H9 (cell line): Measurements from ENCODE around the gene SRGAP1. TPM values are rescaled to one million over a fixed set of nuclear protein-coding genes. Genes with fewer than 3 reads are reported as not detected.

ENCODE experiments used
- DNase-seq: peaks from one replicate; pipeline ENCODE4 v3.0.0-alpha.2; 2017
- H2AFZ ChIP-seq: one replicate; pipeline ENCODE4 v1.6.1; 2013; ENCODE audit warnings: mild to moderate bottlenecking, low read length, control low read depth, moderate library complexity
- H2AK5ac ChIP-seq: 2 replicates; pipeline ENCODE4 v1.6.1; 2013; ENCODE audit warnings: low read length, control low read depth, mixed read lengths; ENCODE audit not compliant: insufficient read length
- H2BK120ac ChIP-seq: one replicate; pipeline ENCODE4 v1.6.1; 2013; ENCODE audit warnings: low read depth, mild to moderate bottlenecking, low read length, control low read depth, inconsistent platforms; ENCODE audit not compliant: poor library complexity, severe bottlenecking
- H2BK12ac ChIP-seq: 2 replicates; pipeline ENCODE4 v1.6.1; 2013; ENCODE audit warnings: low read length, control low read depth, mixed read lengths, low read depth; ENCODE audit not compliant: insufficient read length
- H2BK15ac ChIP-seq: 2 replicates; pipeline ENCODE4 v1.6.1; 2013; ENCODE audit warnings: low read depth, low read length, control low read depth
- H2BK20ac ChIP-seq: one replicate; pipeline ENCODE4 v1.6.1; 2013; ENCODE audit warnings: low read depth, mild to moderate bottlenecking, low read length, control low read depth, inconsistent platforms; ENCODE audit not compliant: poor library complexity, severe bottlenecking
- H2BK5ac ChIP-seq: 2 replicates; pipeline ENCODE4 v1.6.1; 2013; ENCODE audit warnings: low read length, control low read depth, mixed read lengths; ENCODE audit not compliant: insufficient read length
- H3K14ac ChIP-seq: 2 replicates; pipeline ENCODE4 v1.6.1; 2013; ENCODE audit warnings: low read length, control low read depth; ENCODE audit not compliant: insufficient read depth
- H3K18ac ChIP-seq: 2 replicates; pipeline ENCODE4 v1.6.1; 2013; ENCODE audit warnings: low read depth, mild to moderate bottlenecking, mixed read lengths, low read length, control low read depth; ENCODE audit not compliant: insufficient read length
- H3K23ac ChIP-seq: 2 replicates; pipeline ENCODE4 v1.6.1; 2013; ENCODE audit warnings: low read length, control low read depth, mixed read lengths, low read depth; ENCODE audit not compliant: insufficient read length
- H3K23me2 ChIP-seq: 2 replicates; pipeline ENCODE4 v1.6.1; 2013; ENCODE audit warnings: low read depth, mild to moderate bottlenecking, mixed read lengths, low read length, control low read depth; ENCODE audit not compliant: insufficient read length, poor library complexity, severe bottlenecking
- H3K27ac ChIP-seq: 2 replicates; pipeline ENCODE4 v1.5.1; 2013; ENCODE audit warnings: low read length, control low read depth, mixed read lengths, low read depth; ENCODE audit not compliant: insufficient read length
- H3K27me3 ChIP-seq: 2 replicates; pipeline ENCODE4 v1.6.1; 2013; ENCODE audit warnings: low read length, control low read depth, inconsistent platforms; ENCODE audit not compliant: insufficient read depth
- H3K4ac ChIP-seq: 2 replicates; pipeline ENCODE4 v1.6.1; 2013; ENCODE audit warnings: low read depth, mild to moderate bottlenecking, control low read depth, inconsistent platforms, low read length, moderate library complexity
- H3K4me1 ChIP-seq: 2 replicates; pipeline ENCODE4 v1.6.1; 2013; ENCODE audit warnings: low read length, control low read depth, inconsistent platforms; ENCODE audit not compliant: insufficient read depth
- H3K4me2 ChIP-seq: 2 replicates; pipeline ENCODE4 v1.6.1; 2013; ENCODE audit warnings: low read length, control low read depth, mixed read lengths; ENCODE audit not compliant: insufficient read length, insufficient read depth
- H3K56ac ChIP-seq: 2 replicates; pipeline ENCODE4 v1.6.1; 2013; ENCODE audit warnings: low read depth, mild to moderate bottlenecking, mixed read lengths, low read length, control low read depth; ENCODE audit not compliant: insufficient read length
- H3K79me1 ChIP-seq: 2 replicates; pipeline ENCODE4 v1.6.1; 2013; ENCODE audit warnings: low read depth, mild to moderate bottlenecking, moderate library complexity, low read length, control low read depth, inconsistent platforms; ENCODE audit not compliant: insufficient read depth, poor library complexity, severe bottlenecking
- H3K79me2 ChIP-seq: 2 replicates; pipeline ENCODE4 v1.6.1; 2013; ENCODE audit warnings: low read length, control low read depth, inconsistent platforms; ENCODE audit not compliant: insufficient read depth
- H3K9ac ChIP-seq: 2 replicates; pipeline ENCODE4 v1.6.1; 2013; ENCODE audit warnings: low read length, control low read depth, mixed read lengths; ENCODE audit not compliant: insufficient read length; ENCODE audit errors: extremely low read depth
- H3K9me3 ChIP-seq: one replicate; pipeline ENCODE4 v1.6.1; 2013; ENCODE audit warnings: low read depth, low read length, inconsistent platforms; ENCODE audit not compliant: control insufficient read depth
- H3T11ph ChIP-seq: one replicate; pipeline ENCODE4 v1.6.1; 2013; ENCODE audit warnings: mild to moderate bottlenecking, low read length, control low read depth, inconsistent platforms
- H4K20me1 ChIP-seq: one replicate; pipeline ENCODE4 v1.6.1; 2013; ENCODE audit not compliant: control insufficient read depth, insufficient read length, insufficient read depth
- H4K5ac ChIP-seq: 2 replicates; pipeline ENCODE4 v1.6.1; 2013; ENCODE audit warnings: low read depth, mild to moderate bottlenecking, mixed read lengths, low read length, control low read depth; ENCODE audit not compliant: insufficient read length
- H4K8ac ChIP-seq: replicated peaks from 2 replicates; pipeline ENCODE4 v1.6.1; 2013; ENCODE audit warnings: low read length, control low read depth, mixed read lengths, low read depth; ENCODE audit not compliant: insufficient read length
- H4K91ac ChIP-seq: 2 replicates; pipeline ENCODE4 v1.6.1; 2013; ENCODE audit warnings: low read depth, mild to moderate bottlenecking, moderate library complexity, mixed read lengths, low read length, control low read depth; ENCODE audit not compliant: insufficient read length
- H3K27ac Mint-ChIP-seq, 3 experiments: 2 replicates in 2 of 3; 3 replicates in 1 of 3; pipeline ENCODE4 v1.8.0; 2020 to 2021; ENCODE audit warnings: mixed read lengths in 3 of 3, mild to moderate bottlenecking in 1 of 3, moderate library complexity in 1 of 3
- H3K27me3 Mint-ChIP-seq: 2 replicates; pipeline ENCODE4 v1.8.0; 2021; ENCODE audit warnings: low read depth, mild to moderate bottlenecking, moderate library complexity, mixed read lengths
- H3K36me3 Mint-ChIP-seq, 3 experiments: 2 replicates in 2 of 3; 3 replicates in 1 of 3; pipeline ENCODE4 v1.8.0; 2020 to 2021; ENCODE audit warnings: low read depth in 3 of 3, mixed read lengths in 3 of 3; ENCODE audit not compliant: insufficient read depth in 1 of 3
- H3K4me1 Mint-ChIP-seq, 2 experiments: 2 replicates each; pipeline ENCODE4 v1.8.0; 2020; ENCODE audit warnings: mixed read lengths in 2 of 2
- H3K4me3 Mint-ChIP-seq, 2 experiments: 2 replicates in 1 of 2; 3 replicates in 1 of 2; pipeline ENCODE4 v1.8.0; 2020 to 2021; ENCODE audit warnings: mild to moderate bottlenecking in 2 of 2, mixed read lengths in 2 of 2, moderate library complexity in 1 of 2
- H3K9me3 Mint-ChIP-seq, 2 experiments: 2 replicates in 1 of 2; 3 replicates in 1 of 2; pipeline ENCODE4 v1.8.0; 2020; ENCODE audit warnings: mild to moderate bottlenecking in 2 of 2, mixed read lengths in 2 of 2, moderate library complexity in 1 of 2
- WGBS: extraction: QIAGEN DNeasy Blood & Tissue Kit; methylation state at CpG from one replicate; pipeline ENCODE4 v1.1.7; 2013; ENCODE audit warnings: missing lambda C conversion rate, low lambda C conversion rate, mixed read lengths; ENCODE audit not compliant: insufficient read length; ENCODE audit errors: extremely low coverage; 5-methylcytosine and 5-hydroxymethylcytosine counted together
- total RNA-seq: library from RNA; stranded (reverse); gene quantifications from 2 replicates; pipeline ENCODE4 v1.2.1, GENCODE V29; 2021
- TF ChIP-seq, protein P1 (sequence below): fragments of 200-600 bp; sonication (generic); conservative IDR thresholded peaks from 3 replicates; pipeline ENCODE4 v1.8.0; 2021; ENCODE audit warnings: antibody characterized with exemption, mild to moderate bottlenecking

The SRGAP1 gene
- total RNA-seq, 1 experiment from 2014 or later = 4.8 TPM

- no CpG with 5 or more reads among the region's 2 CpGs for WGBS
- H3K4me2 ChIP-seq = no peak overlapping the region
- no peaks in the 10 kb centered on the region for H3K79me1 ChIP-seq
- DNase-seq = peak; percentile 65
- H3K4ac ChIP-seq = no peak overlapping the region
- TF ChIP-seq, protein P1, sequence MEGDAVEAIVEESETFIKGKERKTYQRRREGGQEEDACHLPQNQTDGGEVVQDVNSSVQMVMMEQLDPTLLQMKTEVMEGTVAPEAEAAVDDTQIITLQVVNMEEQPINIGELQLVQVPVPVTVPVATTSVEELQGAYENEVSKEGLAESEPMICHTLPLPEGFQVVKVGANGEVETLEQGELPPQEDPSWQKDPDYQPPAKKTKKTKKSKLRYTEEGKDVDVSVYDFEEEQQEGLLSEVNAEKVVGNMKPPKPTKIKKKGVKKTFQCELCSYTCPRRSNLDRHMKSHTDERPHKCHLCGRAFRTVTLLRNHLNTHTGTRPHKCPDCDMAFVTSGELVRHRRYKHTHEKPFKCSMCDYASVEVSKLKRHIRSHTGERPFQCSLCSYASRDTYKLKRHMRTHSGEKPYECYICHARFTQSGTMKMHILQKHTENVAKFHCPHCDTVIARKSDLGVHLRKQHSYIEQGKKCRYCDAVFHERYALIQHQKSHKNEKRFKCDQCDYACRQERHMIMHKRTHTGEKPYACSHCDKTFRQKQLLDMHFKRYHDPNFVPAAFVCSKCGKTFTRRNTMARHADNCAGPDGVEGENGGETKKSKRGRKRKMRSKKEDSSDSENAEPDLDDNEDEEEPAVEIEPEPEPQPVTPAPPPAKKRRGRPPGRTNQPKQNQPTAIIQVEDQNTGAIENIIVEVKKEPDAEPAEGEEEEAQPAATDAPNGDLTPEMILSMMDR = no peak
- H2BK15ac ChIP-seq = no peak overlapping the region
- no peak overlapping the region for H2BK5ac ChIP-seq
- no peak overlapping the region for H2AK5ac ChIP-seq
- no peak overlapping the region for H2AFZ ChIP-seq
- Mint-ChIP-seq H3K27me3 (no peaks in the 10 kb centered on the region), H3K4me1 (peaks cover 6 to 13% of the 10 kb centered on the region in 2 experiments), H3K9me3 (no peaks in the 10 kb centered on the region), H3K36me3 (peaks cover 0 to 2% (median 0%) of the 10 kb centered on the region in 3 experiments; a peak in 1 of 7 replicates), H3K27ac (no peak overlapping the region), H3K4me3 (no peak overlapping the region)
- H3K4me1 ChIP-seq = no peaks in the 10 kb centered on the region
- H3K79me2 ChIP-seq = no peaks in the 10 kb centered on the region
- no peak overlapping the region for H3K23ac ChIP-seq
- H3K14ac ChIP-seq = no peak overlapping the region
- no peak overlapping the region for H2BK12ac ChIP-seq
- no peak overlapping the region for H4K5ac ChIP-seq
- no peak overlapping the region for H2BK120ac ChIP-seq
- H4K8ac ChIP-seq = no peak overlapping the region
- no peak overlapping the region for H3K9ac ChIP-seq
- H3K27me3 ChIP-seq = no peaks in the 10 kb centered on the region
- H3K9me3 ChIP-seq = no peaks in the 10 kb centered on the region
- H4K20me1 ChIP-seq = no peaks in the 10 kb centered on the region
- no peak overlapping the region for H2BK20ac ChIP-seq
- H3K56ac ChIP-seq = no peak overlapping the region
- H3K18ac ChIP-seq = no peak overlapping the region
- no peak overlapping the region for H3K27ac ChIP-seq
- H3T11ph ChIP-seq = no peak overlapping the region
- H3K23me2 ChIP-seq = no peaks in the 10 kb centered on the region
- no peak overlapping the region for H4K91ac ChIP-seq
Measured at GRCh38 chr12:63882844-63883243, 38.3 kb downstream of the SRGAP1 start.
